ENCODE data around the gene NMT1. TPM values are rescaled to one million over a fixed set of nuclear protein-coding genes. Genes with fewer than 3 reads are reported as not detected.
A peak's percentile ranks its signal among the peaks of the same experiment; 100 is the strongest.

The NMT1 gene
- total RNA-seq, 2 experiments from 2014 or later: 136 to 148 TPM

GRCh38 chr17:45135192-45135977, 74.3 kb downstream of the NMT1 start, which contains the start of gene ACBD4:
Gene ACBD4, plus strand, starts transcription at chr17:45135687. Its CDS starts 458 bp downstream, at chr17:45136145.
- H3K27ac Mint-ChIP-seq: peak within 1 kb of the TSS; percentile 85
- H3K27me3 Mint-ChIP-seq: peaks cover 9% of the 10 kb centered on the region
- peak; percentile 98 for DNase-seq
- CTCF ChIA-PET: interaction anchor here (0.6 to 11.4 kb wide), 102 partner anchors 8 to 427 kb away, joined by 3 to 583 read pairs (median 5); partner anchors contain the start of genes C1QL1, DBF4B, EFTUD2 and FMNL1
- H3K36me3 Mint-ChIP-seq: no peaks in the 10 kb centered on the region
- ATAC-seq: peak; percentile 91
- H3K9me3 Mint-ChIP-seq (ENCODE audit: low read depth): no peaks in the 10 kb centered on the region
- peak within 1 kb of the TSS; percentile 83 for H3K4me3 Mint-ChIP-seq
- H3K4me1 Mint-ChIP-seq: peaks cover 19% of the 10 kb centered on the region

GRCh38 chr17:45135978-45136791, 75.1 kb downstream of the NMT1 start:
- H3K27me3 Mint-ChIP-seq: peaks cover 3% of the 10 kb centered on the region
- peak overlapping the region; percentile 83 for H3K4me3 Mint-ChIP-seq
- CTCF ChIA-PET: interaction anchor here (0.6 to 11.4 kb wide), 99 partner anchors 9 to 428 kb away, joined by 3 to 583 read pairs (median 5); partner anchors contain the start of genes C1QL1, DBF4B, EFTUD2 and FMNL1
- H3K36me3 Mint-ChIP-seq: no peaks in the 10 kb centered on the region
- peak overlapping the region; percentile 85 for H3K27ac Mint-ChIP-seq
- DNase-seq (no peak), ATAC-seq (no peak)
- H3K4me1 Mint-ChIP-seq: peaks cover 21% of the 10 kb centered on the region
- no peaks in the 10 kb centered on the region for H3K9me3 Mint-ChIP-seq (ENCODE audit: low read depth)

GRCh38 chr17:45136846-45137560, 75.9 kb downstream of the NMT1 start:
- Mint-ChIP-seq H3K36me3 (no peaks in the 10 kb centered on the region), H3K27me3 (no peaks in the 10 kb centered on the region), H3K4me1 (peaks cover 25% of the 10 kb centered on the region), H3K4me3 (no peak overlapping the region), H3K9me3 (ENCODE audit: low read depth) (no peaks in the 10 kb centered on the region), H3K27ac (no peak overlapping the region)
- CTCF ChIA-PET: interaction anchor here (0.9 to 11.4 kb wide), 5 partner anchors 18 to 232 kb away, joined by 3 to 583 read pairs (median 31); partner anchors contain the start of genes HEXIM1 and HEXIM2
- ATAC-seq: no peak
- no peak for DNase-seq

- Mint-ChIP-seq H3K27ac (no peak overlapping the region), H3K36me3 (no peaks in the 10 kb centered on the region), H3K9me3 (ENCODE audit: low read depth) (no peaks in the 10 kb centered on the region), H3K4me1 (peaks cover 26% of the 10 kb centered on the region), H3K4me3 (no peak overlapping the region), H3K27me3 (no peaks in the 10 kb centered on the region)
- no peak for ATAC-seq
- DNase-seq: no peak
- CTCF ChIA-PET: interaction anchor here (0.9 to 11.4 kb wide), 3 partner anchors 18 to 232 kb away, joined by 3 to 583 read pairs (median 401); partner anchors contain the start of genes HEXIM1 and HEXIM2
Observed at GRCh38 chr17:45137561-45138305, 76.6 kb downstream of the NMT1 start.

- no peak for ATAC-seq
- peaks cover 26% of the 10 kb centered on the region for H3K4me1 Mint-ChIP-seq
- H3K36me3 Mint-ChIP-seq: no peaks in the 10 kb centered on the region
- no peaks in the 10 kb centered on the region for H3K27me3 Mint-ChIP-seq
- DNase-seq: no peak
- H3K9me3 Mint-ChIP-seq (ENCODE audit: low read depth): no peaks in the 10 kb centered on the region
- CTCF ChIA-PET: interaction anchor here (0.6 to 11.4 kb wide), 4 partner anchors 9 to 1120 kb away, joined by 3 to 583 read pairs (median 202); partner anchors contain the start of genes HEXIM1 and HEXIM2
- H3K27ac Mint-ChIP-seq: no peak overlapping the region
- H3K4me3 Mint-ChIP-seq: no peak overlapping the region
Observed at GRCh38 chr17:45138911-45139532, 77.9 kb downstream of the NMT1 start.

GRCh38 chr17:45139533-45139920, 78.4 kb downstream of the NMT1 start:
- Mint-ChIP-seq H3K9me3 (ENCODE audit: low read depth) (no peaks in the 10 kb centered on the region), H3K36me3 (no peaks in the 10 kb centered on the region), H3K27me3 (no peaks in the 10 kb centered on the region), H3K27ac (no peak overlapping the region), H3K4me3 (no peak overlapping the region), H3K4me1 (peaks cover 26% of the 10 kb centered on the region)
- ATAC-seq: no peak
- CTCF ChIA-PET: interaction anchor here (0.6 to 11.4 kb wide), 4 partner anchors 10 to 1120 kb away, joined by 3 to 583 read pairs (median 202); partner anchors contain the start of genes HEXIM1 and HEXIM2
- DNase-seq: no peak

- CTCF ChIA-PET: interaction anchor here (24.7 kb wide), 1 partner anchor 8 kb away, joined by 583 read pairs; the partner anchor contains the start of genes ACBD4 and PLCD3
- no peaks in the 10 kb centered on the region for H3K9me3 Mint-ChIP-seq (ENCODE audit: low read depth)
- peaks cover 31% of the 10 kb centered on the region for H3K4me1 Mint-ChIP-seq
- DNase-seq (no peak), ATAC-seq (no peak)
- no peak overlapping the region for H3K27ac Mint-ChIP-seq
- H3K36me3 Mint-ChIP-seq: peaks cover 2% of the 10 kb centered on the region
- peaks cover 2% of the 10 kb centered on the region for H3K27me3 Mint-ChIP-seq
- no peak overlapping the region for H3K4me3 Mint-ChIP-seq
Observed at GRCh38 chr17:45143094-45143670, 82.1 kb downstream of the NMT1 start.

- Mint-ChIP-seq H3K27ac (no peak overlapping the region), H3K9me3 (ENCODE audit: low read depth) (no peaks in the 10 kb centered on the region), H3K4me3 (no peak overlapping the region), H3K4me1 (peaks cover 31% of the 10 kb centered on the region), H3K36me3 (peaks cover 2% of the 10 kb centered on the region), H3K27me3 (peaks cover 2% of the 10 kb centered on the region)
- CTCF ChIA-PET: interaction anchor here (24.7 kb wide), 1 partner anchor 8 kb away, joined by 583 read pairs; the partner anchor contains the start of genes ACBD4 and PLCD3
- DNase-seq: no peak
- ATAC-seq: no peak
Observed at GRCh38 chr17:45143767-45144198, 82.7 kb downstream of the NMT1 start.

- H3K27me3 Mint-ChIP-seq: peaks cover 2% of the 10 kb centered on the region
- no peaks in the 10 kb centered on the region for H3K9me3 Mint-ChIP-seq (ENCODE audit: low read depth)
- no peak for ATAC-seq
- H3K36me3 Mint-ChIP-seq: peaks cover 2% of the 10 kb centered on the region
- DNase-seq: no peak
- peaks cover 31% of the 10 kb centered on the region for H3K4me1 Mint-ChIP-seq
- peak overlapping the region; percentile 4 for H3K27ac Mint-ChIP-seq
- H3K4me3 Mint-ChIP-seq: peak overlapping the region; percentile 38
- CTCF ChIA-PET: interaction anchor here (1.0 to 24.7 kb wide), 2 partner anchors 9 to 53 kb away, joined by 4 to 583 read pairs; partner anchors contain the start of genes ACBD4 and PLCD3
Observed at GRCh38 chr17:45144199-45145034, 83.3 kb downstream of the NMT1 start.

GRCh38 chr17:45145035-45145389, 83.9 kb downstream of the NMT1 start:
- Mint-ChIP-seq H3K36me3 (peaks cover 8% of the 10 kb centered on the region), H3K4me1 (peaks cover 35% of the 10 kb centered on the region), H3K4me3 (peak overlapping the region; percentile 16), H3K27ac (peak overlapping the region; percentile 4), H3K9me3 (ENCODE audit: low read depth) (no peaks in the 10 kb centered on the region), H3K27me3 (peaks cover 2% of the 10 kb centered on the region)
- ATAC-seq: no peak
- DNase-seq: no peak
- CTCF ChIA-PET: interaction anchor here (0.6 to 24.7 kb wide), 5 partner anchors 9 to 53 kb away, joined by 3 to 583 read pairs (median 3); partner anchors contain the start of genes ACBD4 and PLCD3

Measured in activated CD8-positive, alpha-beta memory T cell treated with anti-CD3 and anti-CD28 coated beads, Interleukin-2, amount 10 ng/mL, durations not matched to agents 7 days and 5 days (primary cell).